ENCODE data around the gene FBXO45. TPM values are rescaled to one million over a fixed set of nuclear protein-coding genes. Genes with fewer than 3 reads are reported as not detected.
A peak's percentile ranks its signal among the peaks of the same experiment; 100 is the strongest.
"Not testable (repeated sequence)": the region's sequence is repeated elsewhere in the genome, so short reads cannot be mapped to it uniquely, and the experiment has no call there.

The FBXO45 gene
- total RNA-seq (ENCODE audit: low replicate concordance) = 8.3 and 14.0 TPM in 2 replicates

GRCh38 chr3:196568246-196569002, at the start of gene FBXO45, which contains the start of gene WDR53:
TSS of gene FBXO45 (plus strand) at chr3:196568660. CDS start at chr3:196568985, 325 bp downstream.
TSS of gene WDR53 (minus strand) at chr3:196568554. CDS start at chr3:196561475, 7,079 bp downstream.
- H3K4me3 ChIP-seq (ENCODE audit: low read depth, low read length) = peak within 1 kb of the TSS; percentile 100
- peak; percentile 90 for DNase-seq (ENCODE audit: low read depth)
- no peak for TF ChIP-seq CTCF (IDR thresholded peaks at IDR 0.05; ENCODE audit: insufficient read depth, low read length)

- TF ChIP-seq CTCF (IDR thresholded peaks at IDR 0.05; ENCODE audit: insufficient read depth, low read length) = peak; percentile 65
- no peak overlapping the region for H3K4me3 ChIP-seq (ENCODE audit: low read depth, low read length)
- peak; percentile 91 for DNase-seq (ENCODE audit: low read depth)
Observed at GRCh38 chr3:196518966-196519717, 49.3 kb upstream of the FBXO45 start.

GRCh38 chr3:196519718-196520082, 48.8 kb upstream of the FBXO45 start:
- DNase-seq (ENCODE audit: low read depth) = no peak
- no peak for TF ChIP-seq CTCF (IDR thresholded peaks at IDR 0.05; ENCODE audit: insufficient read depth, low read length)
- H3K4me3 ChIP-seq (ENCODE audit: low read depth, low read length) = no peak overlapping the region

GRCh38 chr3:196521291-196521690, 47.2 kb upstream of the FBXO45 start:
- not testable (repeated sequence) for H3K4me3 ChIP-seq (ENCODE audit: low read depth, low read length); DNase-seq (ENCODE audit: low read depth)

GRCh38 chr3:196523841-196524240, 44.6 kb upstream of the FBXO45 start:
- no peak for TF ChIP-seq CTCF (IDR thresholded peaks at IDR 0.05; ENCODE audit: insufficient read depth, low read length)
- no peak for DNase-seq (ENCODE audit: low read depth)
- H3K4me3 ChIP-seq (ENCODE audit: low read depth, low read length) = no peak overlapping the region

GRCh38 chr3:196524527-196524926, 43.9 kb upstream of the FBXO45 start:
- peak; percentile 10 for TF ChIP-seq CTCF (IDR thresholded peaks at IDR 0.05; ENCODE audit: insufficient read depth, low read length)
- no peak overlapping the region for H3K4me3 ChIP-seq (ENCODE audit: low read depth, low read length)
- no peak for DNase-seq (ENCODE audit: low read depth)

GRCh38 chr3:196525141-196525540, 43.3 kb upstream of the FBXO45 start:
- H3K4me3 ChIP-seq (ENCODE audit: low read depth, low read length) = no peak overlapping the region
- DNase-seq (ENCODE audit: low read depth) = no peak
- no peak for TF ChIP-seq CTCF (IDR thresholded peaks at IDR 0.05; ENCODE audit: insufficient read depth, low read length)
